ENCODE data around the gene MINAR1.

MINAR1 gene

GRCh38 chr15:79463781-79464270 lies 31.7 kb downstream of the MINAR1 start:
- H3K4me2 ChIP-seq (ENCODE audit: low read depth, low read length) = no peak overlapping the region
- DNase-seq = no peak
- no peaks in the 10 kb centered on the region for H4K20me1 ChIP-seq (ENCODE audit: insufficient read depth, low read length)
- no peaks in the 10 kb centered on the region for H3K9me2 ChIP-seq (replicated peaks; ENCODE audit: insufficient read depth, low read length)
- H3K27ac ChIP-seq (ENCODE audit: low read length) = no peak overlapping the region
- no peaks in the 10 kb centered on the region for H3K27me3 ChIP-seq (replicated peaks; ENCODE audit: insufficient read depth, low read length)
- H3K79me2 ChIP-seq (ENCODE audit: low read length) = no peaks in the 10 kb centered on the region
- H3K9ac ChIP-seq (ENCODE audit: low read length) = no peak overlapping the region
- H3K4me1 ChIP-seq (ENCODE audit: low read length) = no peaks in the 10 kb centered on the region
- no peaks in the 10 kb centered on the region for H3K36me3 ChIP-seq (replicated peaks; ENCODE audit: insufficient read depth, low read length)
- no peak overlapping the region for H3K4me3 ChIP-seq (ENCODE audit: low read length)
- H3F3A ChIP-seq (ENCODE audit: insufficient read depth, low read length) = no peaks in the 10 kb centered on the region
- no peaks in the 10 kb centered on the region for H3K9me3 ChIP-seq (replicated peaks; ENCODE audit: insufficient read depth, low read length)
- no peak overlapping the region for H2AFZ ChIP-seq (ENCODE audit: low read length)
- no peak for TF ChIP-seq EZH2phosphoT487 (IDR thresholded peaks at IDR 0.05; ENCODE audit: low read length)
- no peak for TF ChIP-seq EZH2 (optimal IDR thresholded peaks at IDR 0.05; ENCODE audit: low read depth, low read length)
- TF ChIP-seq, protein P1, sequence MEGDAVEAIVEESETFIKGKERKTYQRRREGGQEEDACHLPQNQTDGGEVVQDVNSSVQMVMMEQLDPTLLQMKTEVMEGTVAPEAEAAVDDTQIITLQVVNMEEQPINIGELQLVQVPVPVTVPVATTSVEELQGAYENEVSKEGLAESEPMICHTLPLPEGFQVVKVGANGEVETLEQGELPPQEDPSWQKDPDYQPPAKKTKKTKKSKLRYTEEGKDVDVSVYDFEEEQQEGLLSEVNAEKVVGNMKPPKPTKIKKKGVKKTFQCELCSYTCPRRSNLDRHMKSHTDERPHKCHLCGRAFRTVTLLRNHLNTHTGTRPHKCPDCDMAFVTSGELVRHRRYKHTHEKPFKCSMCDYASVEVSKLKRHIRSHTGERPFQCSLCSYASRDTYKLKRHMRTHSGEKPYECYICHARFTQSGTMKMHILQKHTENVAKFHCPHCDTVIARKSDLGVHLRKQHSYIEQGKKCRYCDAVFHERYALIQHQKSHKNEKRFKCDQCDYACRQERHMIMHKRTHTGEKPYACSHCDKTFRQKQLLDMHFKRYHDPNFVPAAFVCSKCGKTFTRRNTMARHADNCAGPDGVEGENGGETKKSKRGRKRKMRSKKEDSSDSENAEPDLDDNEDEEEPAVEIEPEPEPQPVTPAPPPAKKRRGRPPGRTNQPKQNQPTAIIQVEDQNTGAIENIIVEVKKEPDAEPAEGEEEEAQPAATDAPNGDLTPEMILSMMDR (IDR thresholded peaks at IDR 0.05; ENCODE audit: low read length) = no peak

GRCh38 chr15:79466488-79466887 lies 34.4 kb downstream of the MINAR1 start:
- Histone ChIP-seq H3K79me2 (ENCODE audit: low read length) (no peaks in the 10 kb centered on the region), H4K20me1 (ENCODE audit: insufficient read depth, low read length) (no peaks in the 10 kb centered on the region), H3K27me3 (replicated peaks; ENCODE audit: insufficient read depth, low read length) (no peaks in the 10 kb centered on the region), H3K9me3 (replicated peaks; ENCODE audit: insufficient read depth, low read length) (no peaks in the 10 kb centered on the region), H3K4me1 (ENCODE audit: low read length) (no peaks in the 10 kb centered on the region), H3F3A (ENCODE audit: insufficient read depth, low read length) (no peaks in the 10 kb centered on the region), H3K4me2 (ENCODE audit: low read depth, low read length) (no peak overlapping the region), H3K9me2 (replicated peaks; ENCODE audit: insufficient read depth, low read length) (no peaks in the 10 kb centered on the region), H3K4me3 (ENCODE audit: low read length) (no peak overlapping the region), H2AFZ (ENCODE audit: low read length) (no peak overlapping the region), H3K27ac (ENCODE audit: low read length) (no peak overlapping the region), H3K9ac (ENCODE audit: low read length) (no peak overlapping the region), H3K36me3 (replicated peaks; ENCODE audit: insufficient read depth, low read length) (no peaks in the 10 kb centered on the region)
- TF ChIP-seq, protein P1 (IDR thresholded peaks at IDR 0.05; ENCODE audit: low read length) = no peak
- TF ChIP-seq EZH2 (optimal IDR thresholded peaks at IDR 0.05; ENCODE audit: low read depth, low read length) = no peak
- no peak for DNase-seq

DNA sequence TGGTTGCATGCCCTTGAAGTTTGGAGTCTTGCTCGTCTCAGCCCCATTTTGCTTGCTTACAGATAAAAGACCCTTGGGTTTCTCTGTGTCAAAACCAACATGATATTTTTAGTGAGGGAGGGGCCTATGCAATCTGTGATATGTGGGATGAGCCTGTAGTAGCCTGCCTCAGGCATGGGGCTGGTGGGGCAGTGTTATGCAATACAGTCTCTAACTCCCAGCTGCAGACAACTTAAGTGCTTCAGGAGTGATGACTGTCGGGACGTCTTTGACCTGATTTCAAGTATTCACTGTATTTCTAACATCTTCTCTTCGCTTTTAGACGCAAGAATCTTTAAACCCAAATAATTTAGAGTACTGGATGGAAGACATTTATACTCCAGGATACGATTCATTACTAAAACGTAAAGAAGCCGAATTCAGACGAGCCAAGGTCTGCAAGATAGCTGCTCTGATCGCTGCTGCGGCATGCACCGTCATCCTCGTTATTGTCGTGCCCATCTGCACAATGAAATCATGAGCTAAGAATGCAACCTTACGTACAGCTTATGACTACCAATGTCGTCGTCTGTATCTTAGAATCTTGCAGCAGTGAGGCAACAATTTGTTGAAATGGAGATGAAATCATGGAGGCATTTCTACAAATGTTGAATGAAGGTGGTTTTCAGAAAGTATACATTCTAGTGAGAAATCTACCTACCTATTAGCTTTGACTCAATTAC lies 35.9 kb downstream of the MINAR1 start:
- Histone ChIP-seq H3K36me3 (replicated peaks; ENCODE audit: insufficient read depth, low read length) (no peaks in the 10 kb centered on the region), H3K27ac (ENCODE audit: low read length) (no peak overlapping the region), H3K27me3 (replicated peaks; ENCODE audit: insufficient read depth, low read length) (no peaks in the 10 kb centered on the region), H3K9me3 (replicated peaks; ENCODE audit: insufficient read depth, low read length) (no peaks in the 10 kb centered on the region), H3F3A (ENCODE audit: insufficient read depth, low read length) (no peaks in the 10 kb centered on the region), H3K4me2 (ENCODE audit: low read depth, low read length) (no peak overlapping the region), H3K79me2 (ENCODE audit: low read length) (no peaks in the 10 kb centered on the region), H3K4me3 (ENCODE audit: low read length) (no peak overlapping the region), H3K4me1 (ENCODE audit: low read length) (no peaks in the 10 kb centered on the region), H3K9ac (ENCODE audit: low read length) (no peak overlapping the region), H4K20me1 (ENCODE audit: insufficient read depth, low read length) (no peaks in the 10 kb centered on the region), H3K9me2 (replicated peaks; ENCODE audit: insufficient read depth, low read length) (no peaks in the 10 kb centered on the region), H2AFZ (ENCODE audit: low read length) (no peak overlapping the region)
- DNase-seq = no peak
- TF ChIP-seq EZH2 (optimal IDR thresholded peaks at IDR 0.05; ENCODE audit: low read depth, low read length) = no peak
- TF ChIP-seq, protein P1 (IDR thresholded peaks at IDR 0.05; ENCODE audit: low read length) = no peak
- no peak for TF ChIP-seq EZH2phosphoT487 (IDR thresholded peaks at IDR 0.05; ENCODE audit: low read length)

All from MM.1S (cell line).